Neural progenitor cell (in vitro differentiated cells): ENCODE results near the gene COL19A1. TPM values are rescaled to one million over a fixed set of nuclear protein-coding genes. Genes with fewer than 3 reads are reported as not detected.
A peak's percentile ranks its signal among the peaks of the same experiment; 100 is the strongest.
"Not testable (repeated sequence)": the region's sequence is repeated elsewhere in the genome, so short reads cannot be mapped to it uniquely, and the experiment has no call there.

Experiments used
- DNase-seq: peaks from one replicate; pipeline ENCODE4 v3.0.0-alpha.2; 2016; ENCODE audit warnings: low spot score
- H2AFZ ChIP-seq: fragments of 200-600 bp; sonication (generic); replicated peaks from 2 replicates; pipeline ENCODE4 v1.6.1; 2016; ENCODE audit warnings: antibody characterized with exemption
- H3F3A ChIP-seq: fragments of 200-600 bp; sonication (generic); 2 replicates; pipeline ENCODE4 v1.6.1; 2016; ENCODE audit warnings: antibody characterized with exemption, low read depth
- H3K27ac ChIP-seq: fragments of 200-600 bp; sonication (generic); 2 replicates; pipeline ENCODE4 v1.5.1; 2016; ENCODE audit warnings: mild to moderate bottlenecking
- H3K27me3 ChIP-seq: fragments of 200-600 bp; sonication (generic); 2 replicates; pipeline ENCODE4 v1.6.1; 2016; ENCODE audit warnings: mild to moderate bottlenecking, moderate library complexity
- H3K36me3 ChIP-seq: fragments of 200-600 bp; sonication (generic); 2 replicates; pipeline ENCODE4 v1.5.1; 2016
- H3K4me1 ChIP-seq: fragments of 200-600 bp; sonication (generic); 2 replicates; pipeline ENCODE4 v1.6.1; 2016; ENCODE audit warnings: mixed run types
- H3K4me2 ChIP-seq: fragments of 200-600 bp; sonication (generic); 2 replicates; pipeline ENCODE4 v1.6.1; 2016
- H3K4me3 ChIP-seq: fragments of 200-600 bp; sonication (generic); 2 replicates; pipeline ENCODE4 v1.5.1; 2016
- H3K79me2 ChIP-seq: fragments of 200-600 bp; sonication (generic); 2 replicates; pipeline ENCODE4 v1.6.1; 2016; ENCODE audit warnings: low read depth
- H3K9ac ChIP-seq: fragments of 200-600 bp; sonication (generic); 2 replicates; pipeline ENCODE4 v1.6.1; 2016
- H3K9me3 ChIP-seq: fragments of 200-600 bp; sonication (generic); 2 replicates; pipeline ENCODE4 v1.5.1; 2016; ENCODE audit warnings: low read depth
- H4K20me1 ChIP-seq: fragments of 200-600 bp; sonication (generic); 2 replicates; pipeline ENCODE4 v1.6.1; 2016; ENCODE audit warnings: low read depth
- H3K27ac Mint-ChIP-seq: 3 replicates; pipeline ENCODE4 v1.8.0; 2021; ENCODE audit warnings: mixed read lengths
- H3K27me3 Mint-ChIP-seq: 2 replicates; pipeline ENCODE4 v1.8.0; 2022; ENCODE audit warnings: low read depth, mild to moderate bottlenecking, inconsistent platforms, moderate library complexity, mixed read lengths; ENCODE audit not compliant: insufficient read depth
- H3K36me3 Mint-ChIP-seq: 3 replicates; pipeline ENCODE4 v1.8.0; 2021; ENCODE audit warnings: mixed read lengths
- H3K4me1 Mint-ChIP-seq: 3 replicates; pipeline ENCODE4 v1.8.0; 2021; ENCODE audit warnings: mixed read lengths
- H3K4me3 Mint-ChIP-seq: 3 replicates; pipeline ENCODE4 v1.8.0; 2021; ENCODE audit warnings: mild to moderate bottlenecking, moderate library complexity, mixed read lengths
- H3K9me3 Mint-ChIP-seq: 3 replicates; pipeline ENCODE4 v1.8.0; 2020; ENCODE audit warnings: mixed read lengths
- CTCF ChIP-seq: fragments of 200-600 bp; sonication (generic); IDR thresholded peaks from 2 replicates; pipeline ENCODE4 v1.5.1; 2017; ENCODE audit warnings: antibody characterized with exemption, mild to moderate bottlenecking
- EZH2 ChIP-seq: fragments of 200-600 bp; sonication (generic); IDR thresholded peaks from 2 replicates; pipeline ENCODE4 v1.6.1; 2017; ENCODE audit warnings: antibody characterized with exemption, mild to moderate bottlenecking, moderate library complexity
- EZH2phosphoT487 ChIP-seq: fragments of 200-600 bp; sonication (generic); IDR thresholded peaks from 2 replicates; pipeline ENCODE4 v1.6.1; 2017; ENCODE audit warnings: antibody characterized with exemption
- total RNA-seq: library from RNA; depleted of rRNA; stranded (reverse); fragments of >200 nt; gene quantifications from 2 replicates; pipeline ENCODE4 v1.2.3, GENCODE V29; 2015; ENCODE audit warnings: low replicate concordance

Gene COL19A1
- total RNA-seq, 1 donor from 2014 or later = not detected

- TF ChIP-seq CTCF (no peak), EZH2 (no peak), EZH2phosphoT487 (no peak)
- H3K36me3 Mint-ChIP-seq = no peaks in the 10 kb centered on the region
- no peak overlapping the region for H2AFZ ChIP-seq
- H3K4me3 ChIP-seq = no peak overlapping the region
- no peak overlapping the region for H3K9ac ChIP-seq
- no peaks in the 10 kb centered on the region for H4K20me1 ChIP-seq
- no peaks in the 10 kb centered on the region for H3K79me2 ChIP-seq
- H3K36me3 ChIP-seq = no peaks in the 10 kb centered on the region
- H3K27ac Mint-ChIP-seq = no peak overlapping the region
- H3K4me3 Mint-ChIP-seq = no peak overlapping the region
- H3K4me1 Mint-ChIP-seq = no peaks in the 10 kb centered on the region
- no peaks in the 10 kb centered on the region for H3K27me3 ChIP-seq
- no peak overlapping the region for H3K4me2 ChIP-seq
- no peaks in the 10 kb centered on the region for H3K9me3 Mint-ChIP-seq
- H3K27ac ChIP-seq = no peak overlapping the region
- peaks cover 3% of the 10 kb centered on the region for H3K27me3 Mint-ChIP-seq
- no peaks in the 10 kb centered on the region for H3K9me3 ChIP-seq
- H3F3A ChIP-seq = no peaks in the 10 kb centered on the region
- no peak for DNase-seq
- no peaks in the 10 kb centered on the region for H3K4me1 ChIP-seq
Observed at GRCh38 chr6:69820438-69820837, 45.9 kb upstream of the COL19A1 start.

- not testable (repeated sequence) for H3K27me3 ChIP-seq, H3K36me3 ChIP-seq, H3K4me1 ChIP-seq, H3K4me1 Mint-ChIP-seq, H4K20me1 ChIP-seq, H3K79me2 ChIP-seq, H3K4me3 ChIP-seq, H3K4me2 ChIP-seq, H3K9ac ChIP-seq, H3K27me3 Mint-ChIP-seq, H3K9me3 ChIP-seq, H3K36me3 Mint-ChIP-seq, H3K4me3 Mint-ChIP-seq, H3K27ac ChIP-seq, H3K9me3 Mint-ChIP-seq, H3F3A ChIP-seq, H3K27ac Mint-ChIP-seq
- TF ChIP-seq CTCF = peak; percentile 36
- DNase-seq = peak; percentile 43
- H2AFZ ChIP-seq = peak overlapping the region; percentile 19
Observed at GRCh38 chr6:69824355-69824754, 42.0 kb upstream of the COL19A1 start.

- no peak for DNase-seq
- Histone ChIP-seq H2AFZ (peak overlapping the region; percentile 34), H3K4me2 (no peak overlapping the region), H3K9ac (no peak overlapping the region), H4K20me1 (no peaks in the 10 kb centered on the region), H3K79me2 (no peaks in the 10 kb centered on the region), H3F3A (no peaks in the 10 kb centered on the region), H3K27me3 (no peaks in the 10 kb centered on the region), H3K4me1 (no peaks in the 10 kb centered on the region), H3K36me3 (no peaks in the 10 kb centered on the region), H3K27ac (no peak overlapping the region), H3K4me3 (no peak overlapping the region), H3K9me3 (no peaks in the 10 kb centered on the region)
- Mint-ChIP-seq H3K4me1 (peaks cover 2% of the 10 kb centered on the region), H3K27ac (no peak overlapping the region), H3K4me3 (no peak overlapping the region), H3K36me3 (no peaks in the 10 kb centered on the region), H3K9me3 (no peaks in the 10 kb centered on the region), H3K27me3 (peaks cover 3% of the 10 kb centered on the region)
- TF ChIP-seq CTCF = no peak
- no peak for TF ChIP-seq EZH2phosphoT487
- TF ChIP-seq EZH2 = no peak
Observed at GRCh38 chr6:69825904-69826303, 40.5 kb upstream of the COL19A1 start.
